ENCODE results near the gene ST8SIA4.

The ST8SIA4 gene

DNA sequence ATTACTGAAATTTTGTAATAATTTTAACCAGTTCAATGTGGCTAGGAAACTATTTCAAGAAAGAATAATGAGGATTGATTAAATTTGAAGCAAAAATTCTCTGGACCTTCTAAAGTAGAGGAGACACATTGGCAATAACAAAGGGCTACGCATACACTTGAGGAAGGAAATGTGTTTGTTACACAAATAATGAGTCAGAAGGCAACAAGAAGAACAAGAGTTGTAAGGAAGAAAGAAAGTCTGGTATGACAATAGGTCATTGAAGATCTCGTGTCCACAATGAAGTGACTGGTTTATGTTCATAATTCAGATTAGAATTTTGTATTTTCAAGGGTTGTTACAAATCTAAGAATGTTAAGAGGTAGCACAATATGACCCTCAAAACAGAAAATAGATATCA lies 25.8 kb downstream of the ST8SIA4 start:
- TF ChIP-seq ESRRG (CRISPR knock-in tag; IDR thresholded peaks at IDR 0.05) (no peak), SNAI2 (CRISPR knock-in tag; IDR thresholded peaks at IDR 0.05) (no peak), ZNF565 (CRISPR knock-in tag; conservative IDR thresholded peaks at IDR 0.05; ENCODE audit: low read depth) (no peak), ISL1 (CRISPR knock-in tag; IDR thresholded peaks at IDR 0.05) (no peak)
- ATAC-seq: no peak

DNA sequence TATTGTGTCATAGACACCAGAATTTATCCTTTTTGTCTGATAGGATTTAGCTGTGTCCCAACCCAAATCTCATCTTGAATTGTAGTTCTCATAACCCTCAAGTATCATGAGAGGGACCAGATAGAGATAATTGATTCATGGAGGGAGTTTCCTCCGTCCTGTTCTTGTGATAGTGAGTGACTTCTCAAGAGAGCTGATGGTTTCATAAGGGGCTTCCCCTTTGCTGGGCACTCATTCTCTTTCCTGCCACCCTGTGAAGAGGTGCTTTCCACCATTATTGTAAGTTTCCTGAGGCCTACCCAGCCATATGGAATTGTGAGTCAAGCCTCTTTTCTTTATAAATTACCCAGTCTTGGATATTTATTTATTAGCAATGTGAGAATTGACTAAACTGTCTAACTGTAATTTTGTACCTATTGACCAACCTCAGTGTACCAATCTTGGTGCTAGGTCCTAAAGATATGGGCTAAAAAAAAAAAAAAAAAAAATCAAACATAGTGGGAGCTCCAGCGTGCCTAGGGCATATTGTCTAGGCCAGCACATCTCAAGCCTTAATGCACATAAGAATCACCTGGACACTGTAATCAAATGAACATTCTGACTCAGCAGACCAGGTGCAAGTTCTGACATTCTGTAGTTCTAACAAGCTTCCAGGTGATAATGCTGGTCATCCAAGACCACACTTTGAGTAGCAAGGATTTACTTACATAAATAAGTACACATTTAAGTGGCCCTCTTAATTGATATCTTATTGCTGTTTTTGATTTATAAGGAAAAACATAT lies 30.5 kb downstream of the ST8SIA4 start:
- ATAC-seq: no peak
- TF ChIP-seq ISL1 (CRISPR knock-in tag; IDR thresholded peaks at IDR 0.05): no peak
- TF ChIP-seq SNAI2 (CRISPR knock-in tag; IDR thresholded peaks at IDR 0.05): no peak
- TF ChIP-seq, protein P1, sequence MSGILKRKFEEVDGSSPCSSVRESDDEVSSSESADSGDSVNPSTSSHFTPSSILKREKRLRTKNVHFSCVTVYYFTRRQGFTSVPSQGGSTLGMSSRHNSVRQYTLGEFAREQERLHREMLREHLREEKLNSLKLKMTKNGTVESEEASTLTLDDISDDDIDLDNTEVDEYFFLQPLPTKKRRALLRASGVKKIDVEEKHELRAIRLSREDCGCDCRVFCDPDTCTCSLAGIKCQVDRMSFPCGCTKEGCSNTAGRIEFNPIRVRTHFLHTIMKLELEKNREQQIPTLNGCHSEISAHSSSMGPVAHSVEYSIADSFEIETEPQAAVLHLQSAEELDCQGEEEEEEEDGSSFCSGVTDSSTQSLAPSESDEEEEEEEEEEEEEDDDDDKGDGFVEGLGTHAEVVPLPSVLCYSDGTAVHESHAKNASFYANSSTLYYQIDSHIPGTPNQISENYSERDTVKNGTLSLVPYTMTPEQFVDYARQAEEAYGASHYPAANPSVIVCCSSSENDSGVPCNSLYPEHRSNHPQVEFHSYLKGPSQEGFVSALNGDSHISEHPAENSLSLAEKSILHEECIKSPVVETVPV (CRISPR knock-in tag; IDR thresholded peaks at IDR 0.05): no peak
- TF ChIP-seq ARNTL (CRISPR knock-in tag; IDR thresholded peaks at IDR 0.05; ENCODE audit: borderline replicate concordance, low read depth): no peak
- no peak for TF ChIP-seq GLIS3 (CRISPR knock-in tag; IDR thresholded peaks at IDR 0.05)
- no peak for TF ChIP-seq TCF4 (CRISPR knock-in tag; IDR thresholded peaks at IDR 0.05; ENCODE audit: borderline replicate concordance)
- no peak for TF ChIP-seq ZNF70 (CRISPR knock-in tag; IDR thresholded peaks at IDR 0.05)
- no peak for TF ChIP-seq PPARA (CRISPR knock-in tag; IDR thresholded peaks at IDR 0.05; ENCODE audit: borderline replicate concordance)
- TF ChIP-seq, protein P2, sequence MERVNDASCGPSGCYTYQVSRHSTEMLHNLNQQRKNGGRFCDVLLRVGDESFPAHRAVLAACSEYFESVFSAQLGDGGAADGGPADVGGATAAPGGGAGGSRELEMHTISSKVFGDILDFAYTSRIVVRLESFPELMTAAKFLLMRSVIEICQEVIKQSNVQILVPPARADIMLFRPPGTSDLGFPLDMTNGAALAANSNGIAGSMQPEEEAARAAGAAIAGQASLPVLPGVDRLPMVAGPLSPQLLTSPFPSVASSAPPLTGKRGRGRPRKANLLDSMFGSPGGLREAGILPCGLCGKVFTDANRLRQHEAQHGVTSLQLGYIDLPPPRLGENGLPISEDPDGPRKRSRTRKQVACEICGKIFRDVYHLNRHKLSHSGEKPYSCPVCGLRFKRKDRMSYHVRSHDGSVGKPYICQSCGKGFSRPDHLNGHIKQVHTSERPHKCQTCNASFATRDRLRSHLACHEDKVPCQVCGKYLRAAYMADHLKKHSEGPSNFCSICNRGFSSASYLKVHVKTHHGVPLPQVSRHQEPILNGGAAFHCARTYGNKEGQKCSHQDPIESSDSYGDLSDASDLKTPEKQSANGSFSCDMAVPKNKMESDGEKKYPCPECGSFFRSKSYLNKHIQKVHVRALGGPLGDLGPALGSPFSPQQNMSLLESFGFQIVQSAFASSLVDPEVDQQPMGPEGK (CRISPR knock-in tag; IDR thresholded peaks at IDR 0.05; ENCODE audit: borderline replicate concordance): no peak
- no peak for TF ChIP-seq ZNF8 (CRISPR knock-in tag; IDR thresholded peaks at IDR 0.05)
- no peak for TF ChIP-seq BACH2 (CRISPR knock-in tag; IDR thresholded peaks at IDR 0.05; ENCODE audit: borderline replicate concordance)
- TF ChIP-seq TOX (CRISPR knock-in tag; IDR thresholded peaks at IDR 0.05; ENCODE audit: borderline replicate concordance): no peak
- TF ChIP-seq, protein P3, sequence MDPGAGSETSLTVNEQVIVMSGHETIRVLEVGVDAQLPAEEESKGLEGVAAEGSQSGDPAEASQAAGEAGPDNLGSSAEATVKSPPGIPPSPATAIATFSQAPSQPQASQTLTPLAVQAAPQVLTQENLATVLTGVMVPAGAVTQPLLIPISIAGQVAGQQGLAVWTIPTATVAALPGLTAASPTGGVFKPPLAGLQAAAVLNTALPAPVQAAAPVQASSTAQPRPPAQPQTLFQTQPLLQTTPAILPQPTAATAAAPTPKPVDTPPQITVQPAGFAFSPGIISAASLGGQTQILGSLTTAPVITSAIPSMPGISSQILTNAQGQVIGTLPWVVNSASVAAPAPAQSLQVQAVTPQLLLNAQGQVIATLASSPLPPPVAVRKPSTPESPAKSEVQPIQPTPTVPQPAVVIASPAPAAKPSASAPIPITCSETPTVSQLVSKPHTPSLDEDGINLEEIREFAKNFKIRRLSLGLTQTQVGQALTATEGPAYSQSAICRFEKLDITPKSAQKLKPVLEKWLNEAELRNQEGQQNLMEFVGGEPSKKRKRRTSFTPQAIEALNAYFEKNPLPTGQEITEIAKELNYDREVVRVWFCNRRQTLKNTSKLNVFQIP (CRISPR knock-in tag; IDR thresholded peaks at IDR 0.05; ENCODE audit: borderline replicate concordance, low read depth): no peak
- TF ChIP-seq ZC3H10 (CRISPR knock-in tag; IDR thresholded peaks at IDR 0.05): no peak
- TF ChIP-seq CSDC2 (CRISPR knock-in tag; IDR thresholded peaks at IDR 0.05): no peak
- TF ChIP-seq ZNF565 (CRISPR knock-in tag; conservative IDR thresholded peaks at IDR 0.05; ENCODE audit: low read depth): no peak
- TF ChIP-seq, protein P4, sequence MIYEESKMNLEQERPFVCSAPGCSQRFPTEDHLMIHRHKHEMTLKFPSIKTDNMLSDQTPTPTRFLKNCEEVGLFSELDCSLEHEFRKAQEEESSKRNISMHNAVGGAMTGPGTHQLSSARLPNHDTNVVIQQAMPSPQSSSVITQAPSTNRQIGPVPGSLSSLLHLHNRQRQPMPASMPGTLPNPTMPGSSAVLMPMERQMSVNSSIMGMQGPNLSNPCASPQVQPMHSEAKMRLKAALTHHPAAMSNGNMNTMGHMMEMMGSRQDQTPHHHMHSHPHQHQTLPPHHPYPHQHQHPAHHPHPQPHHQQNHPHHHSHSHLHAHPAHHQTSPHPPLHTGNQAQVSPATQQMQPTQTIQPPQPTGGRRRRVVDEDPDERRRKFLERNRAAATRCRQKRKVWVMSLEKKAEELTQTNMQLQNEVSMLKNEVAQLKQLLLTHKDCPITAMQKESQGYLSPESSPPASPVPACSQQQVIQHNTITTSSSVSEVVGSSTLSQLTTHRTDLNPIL (CRISPR knock-in tag; IDR thresholded peaks at IDR 0.05; ENCODE audit: low read depth): no peak
- TF ChIP-seq OSR1 (CRISPR knock-in tag; IDR thresholded peaks at IDR 0.05): no peak

DNA sequence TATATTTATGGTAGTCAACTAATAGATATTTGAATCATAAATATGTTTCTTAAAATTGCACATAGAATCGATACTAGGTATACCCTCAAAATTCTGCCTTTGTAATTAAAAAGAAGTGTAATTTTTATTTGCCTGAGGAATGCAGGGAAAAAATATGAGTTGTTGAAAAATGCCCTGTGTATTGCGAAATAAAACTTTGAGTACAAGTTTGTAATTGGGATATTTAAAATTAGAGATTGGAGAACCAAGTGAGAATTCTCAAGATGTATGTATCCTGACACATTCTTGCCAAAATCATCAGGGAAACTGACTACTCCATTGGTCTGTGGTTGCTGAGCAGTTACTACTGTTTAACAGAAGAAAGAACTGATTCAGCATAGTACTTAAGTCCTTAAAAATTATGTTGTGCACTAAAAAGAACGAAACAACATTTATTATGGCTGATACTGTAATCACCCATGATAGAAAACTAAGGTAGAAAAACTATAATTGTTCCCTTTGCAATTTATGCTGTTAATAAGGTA lies 36.0 kb downstream of the ST8SIA4 start:
- no peak for ATAC-seq
- TF ChIP-seq ESRRG (CRISPR knock-in tag; IDR thresholded peaks at IDR 0.05): no peak
- no peak for TF ChIP-seq TCF4 (CRISPR knock-in tag; IDR thresholded peaks at IDR 0.05; ENCODE audit: borderline replicate concordance)
- TF ChIP-seq ZNF8 (CRISPR knock-in tag; IDR thresholded peaks at IDR 0.05): no peak
- TF ChIP-seq ZC3H10 (CRISPR knock-in tag; IDR thresholded peaks at IDR 0.05): no peak
- no peak for TF ChIP-seq OSR1 (CRISPR knock-in tag; IDR thresholded peaks at IDR 0.05)
- TF ChIP-seq PPARA (CRISPR knock-in tag; IDR thresholded peaks at IDR 0.05; ENCODE audit: borderline replicate concordance): no peak
- TF ChIP-seq ARNTL (CRISPR knock-in tag; IDR thresholded peaks at IDR 0.05; ENCODE audit: borderline replicate concordance, low read depth): no peak

- ATAC-seq: no peak
- no peak for TF ChIP-seq OSR1 (CRISPR knock-in tag; IDR thresholded peaks at IDR 0.05)
- TF ChIP-seq ZNF70 (CRISPR knock-in tag; IDR thresholded peaks at IDR 0.05): no peak
- TF ChIP-seq, protein P1 (CRISPR knock-in tag; IDR thresholded peaks at IDR 0.05): no peak
- TF ChIP-seq ZFP30 (CRISPR knock-in tag; IDR thresholded peaks at IDR 0.05): no peak
- TF ChIP-seq RARB (CRISPR knock-in tag; IDR thresholded peaks at IDR 0.05): no peak
- TF ChIP-seq GLIS3 (CRISPR knock-in tag; IDR thresholded peaks at IDR 0.05): no peak
- no peak for TF ChIP-seq TCF4 (CRISPR knock-in tag; IDR thresholded peaks at IDR 0.05; ENCODE audit: borderline replicate concordance)
- TF ChIP-seq PPARA (CRISPR knock-in tag; IDR thresholded peaks at IDR 0.05; ENCODE audit: borderline replicate concordance): no peak
Observed at GRCh38 chr5:100864931-100865330, 38.2 kb downstream of the ST8SIA4 start.

Data from SK-N-SH treated with all-trans-retinoic acid at 6 μM for 48 hours (cell line).